ENCODE data around the gene KIF16B.

GRCh38 chr20:16283978-16284377, 289.3 kb downstream of the KIF16B start:
- TF ChIP-seq REST (IDR thresholded peaks at IDR 0.05; ENCODE audit: insufficient read depth in 1 of 2, low read depth in 2 of 2, low read length in 2 of 2) (no peak), POLR2AphosphoS5 (IDR thresholded peaks at IDR 0.05; ENCODE audit: low read depth, low read length) (no peak), FOXP2 (optimal IDR thresholded peaks at IDR 0.05; ENCODE audit: borderline replicate concordance, extremely low read depth, extremely low read length, insufficient read depth) (no peak), TAF1 (IDR thresholded peaks at IDR 0.05; ENCODE audit: borderline replicate concordance, insufficient read depth, low read length) (no peak)
